ENCODE results near the gene ARHGAP28. TPM values are rescaled to one million over a fixed set of nuclear protein-coding genes. Genes with fewer than 3 reads are reported as not detected.

The ARHGAP28 gene
- total RNA-seq, 1 experiment from 2014 or later: 118 TPM

DNA sequence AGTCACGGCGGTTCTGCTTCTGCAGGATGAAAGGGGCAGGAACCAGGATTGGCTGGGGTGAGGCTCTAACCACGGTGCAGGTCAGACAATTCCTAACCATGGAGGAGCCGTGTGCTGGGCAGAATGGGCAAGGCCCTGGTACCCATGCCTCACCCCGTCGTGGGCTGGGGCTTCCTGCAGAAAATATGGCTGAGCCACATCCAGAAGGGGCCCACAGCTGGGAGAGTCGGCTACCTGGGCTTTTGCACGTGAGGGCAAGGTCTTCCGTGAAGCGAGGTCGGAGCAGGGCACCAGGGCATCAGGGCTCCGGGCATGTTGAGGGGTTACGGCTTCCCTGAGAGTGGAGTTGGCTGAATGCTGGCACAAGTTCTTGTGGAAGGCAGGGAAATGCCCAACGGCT, 147.8 kb downstream of the ARHGAP28 start:
- no TSS peak for BruUV-seq (replicated peaks)
- no peak overlapping the region for H3K4me3 Mint-ChIP-seq (ENCODE audit: unreplicated experiment)
- intact Hi-C loops (cut with micrococcal nuclease; ENCODE audit: unreplicated experiment): no loop called here
- Histone ChIP-seq H3K4me3 (ENCODE audit: low read depth, low read length) (no peak overlapping the region), H3K36me3 (ENCODE audit: control insufficient read depth, insufficient read depth, low read length) (no peaks in the 10 kb centered on the region), H3K27me3 (replicated peaks; ENCODE audit: control insufficient read depth, insufficient read depth, low read length) (no peaks in the 10 kb centered on the region), H3K9me3 (no peaks in the 10 kb centered on the region), H3K4me1 (no peaks in the 10 kb centered on the region)
- CTCF ChIA-PET: no interaction called here
- H3K36me3 Mint-ChIP-seq (ENCODE audit: insufficient read depth, unreplicated experiment): peaks cover 62% of the 10 kb centered on the region
- H3K27ac Mint-ChIP-seq (ENCODE audit: unreplicated experiment): no peak overlapping the region
- POLR2A ChIA-PET: no interaction called here
- no peaks in the 10 kb centered on the region for H3K4me1 Mint-ChIP-seq (ENCODE audit: low read depth, unreplicated experiment)
- no peaks in the 10 kb centered on the region for H3K9me3 Mint-ChIP-seq (ENCODE audit: unreplicated experiment)
- no peaks in the 10 kb centered on the region for H3K27me3 Mint-ChIP-seq (ENCODE audit: insufficient read depth, unreplicated experiment)
- DNase-seq: no peak
- TF ChIP-seq, protein P1, sequence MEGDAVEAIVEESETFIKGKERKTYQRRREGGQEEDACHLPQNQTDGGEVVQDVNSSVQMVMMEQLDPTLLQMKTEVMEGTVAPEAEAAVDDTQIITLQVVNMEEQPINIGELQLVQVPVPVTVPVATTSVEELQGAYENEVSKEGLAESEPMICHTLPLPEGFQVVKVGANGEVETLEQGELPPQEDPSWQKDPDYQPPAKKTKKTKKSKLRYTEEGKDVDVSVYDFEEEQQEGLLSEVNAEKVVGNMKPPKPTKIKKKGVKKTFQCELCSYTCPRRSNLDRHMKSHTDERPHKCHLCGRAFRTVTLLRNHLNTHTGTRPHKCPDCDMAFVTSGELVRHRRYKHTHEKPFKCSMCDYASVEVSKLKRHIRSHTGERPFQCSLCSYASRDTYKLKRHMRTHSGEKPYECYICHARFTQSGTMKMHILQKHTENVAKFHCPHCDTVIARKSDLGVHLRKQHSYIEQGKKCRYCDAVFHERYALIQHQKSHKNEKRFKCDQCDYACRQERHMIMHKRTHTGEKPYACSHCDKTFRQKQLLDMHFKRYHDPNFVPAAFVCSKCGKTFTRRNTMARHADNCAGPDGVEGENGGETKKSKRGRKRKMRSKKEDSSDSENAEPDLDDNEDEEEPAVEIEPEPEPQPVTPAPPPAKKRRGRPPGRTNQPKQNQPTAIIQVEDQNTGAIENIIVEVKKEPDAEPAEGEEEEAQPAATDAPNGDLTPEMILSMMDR (IDR thresholded peaks at IDR 0.05; ENCODE audit: insufficient read depth in 1 of 2, low read depth in 1 of 2, low read length in 1 of 2, severe bottlenecking in 1 of 2, unreplicated experiment in 1 of 2): no peak

DNA sequence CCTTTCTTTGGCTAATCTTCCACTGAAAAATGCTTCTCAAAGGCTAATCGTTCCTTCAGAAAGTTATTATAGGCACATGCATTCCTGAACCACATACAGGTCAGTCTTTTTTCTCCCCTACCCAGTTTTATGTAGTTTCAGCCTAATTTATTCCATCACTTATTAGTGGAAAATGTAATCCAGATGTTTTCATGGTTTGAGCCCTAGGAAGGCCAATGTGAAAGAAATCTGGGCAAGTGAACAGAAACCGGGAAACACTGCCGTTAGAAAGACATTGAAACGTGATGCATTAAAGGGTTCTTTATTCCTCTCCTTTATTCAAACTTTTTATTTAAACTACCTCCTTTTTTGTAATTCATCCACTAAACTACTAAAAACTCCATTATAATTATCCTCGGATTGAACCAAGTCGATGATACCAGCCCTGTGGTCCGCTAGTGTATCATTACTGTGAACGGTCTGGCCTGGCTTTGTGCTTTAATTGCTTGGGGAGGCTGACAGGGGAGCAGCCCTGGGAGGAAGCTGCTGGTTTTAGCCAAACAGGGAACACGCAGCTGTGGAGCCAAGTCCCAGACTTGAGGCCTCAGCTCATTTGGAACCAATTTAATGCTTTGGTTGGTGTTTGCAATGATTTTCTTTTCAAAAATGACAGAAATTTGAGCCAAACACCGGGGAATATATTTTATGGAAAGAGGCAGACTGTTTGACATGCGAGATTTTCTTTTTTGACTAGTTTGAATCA, 149.2 kb downstream of the ARHGAP28 start:
- Mint-ChIP-seq H3K27ac (ENCODE audit: unreplicated experiment) (no peak overlapping the region), H3K27me3 (ENCODE audit: insufficient read depth, unreplicated experiment) (no peaks in the 10 kb centered on the region), H3K4me1 (ENCODE audit: low read depth, unreplicated experiment) (no peaks in the 10 kb centered on the region), H3K36me3 (ENCODE audit: insufficient read depth, unreplicated experiment) (peaks cover 66% of the 10 kb centered on the region), H3K4me3 (ENCODE audit: unreplicated experiment) (no peak overlapping the region), H3K9me3 (ENCODE audit: unreplicated experiment) (no peaks in the 10 kb centered on the region)
- BruUV-seq (replicated peaks): no TSS peak
- ChIA-PET POLR2A (no interaction called here), CTCF (no interaction called here)
- no peak for DNase-seq
- H3K27me3 ChIP-seq (replicated peaks; ENCODE audit: control insufficient read depth, insufficient read depth, low read length): no peaks in the 10 kb centered on the region
- H3K4me3 ChIP-seq (ENCODE audit: low read depth, low read length): no peak overlapping the region
- no peaks in the 10 kb centered on the region for H3K4me1 ChIP-seq
- TF ChIP-seq, protein P1 (IDR thresholded peaks at IDR 0.05; ENCODE audit: insufficient read depth in 1 of 2, low read depth in 1 of 2, low read length in 1 of 2, severe bottlenecking in 1 of 2, unreplicated experiment in 1 of 2): no peak
- H3K36me3 ChIP-seq (ENCODE audit: control insufficient read depth, insufficient read depth, low read length): no peaks in the 10 kb centered on the region
- intact Hi-C loops (cut with micrococcal nuclease; ENCODE audit: unreplicated experiment): no loop called here
- H3K9me3 ChIP-seq: no peaks in the 10 kb centered on the region

DNA sequence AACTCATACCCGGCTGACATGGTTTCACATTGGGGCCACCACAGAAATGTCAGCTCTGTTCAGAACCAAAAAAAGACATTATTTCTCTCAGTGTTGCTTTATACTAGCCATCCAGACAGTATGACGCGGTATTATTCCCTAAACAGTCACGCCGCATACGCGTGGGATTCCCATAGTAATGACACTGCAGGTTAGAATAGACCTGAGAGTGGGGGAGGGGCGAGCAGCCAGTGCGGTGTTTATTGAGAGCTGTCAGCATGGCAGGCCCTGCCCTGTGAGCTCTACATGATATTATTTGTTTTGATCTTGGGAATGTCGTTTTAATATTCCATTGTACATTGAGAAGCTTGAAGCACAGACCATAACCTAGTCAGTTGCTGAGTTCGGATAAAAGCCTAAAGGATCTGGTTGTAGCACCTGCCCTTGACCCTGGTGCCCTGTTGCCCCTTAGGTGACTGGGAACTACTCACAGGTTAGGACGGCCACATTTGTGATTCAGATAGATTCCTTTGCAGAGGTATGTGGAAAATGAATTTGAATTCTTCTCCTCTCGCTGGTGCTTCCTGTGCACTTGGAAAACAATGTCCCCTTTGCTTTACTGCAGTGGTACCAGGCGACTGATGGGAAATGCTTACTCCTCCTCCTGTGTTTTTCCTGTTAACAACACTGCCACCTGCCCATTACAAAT, 150.1 kb downstream of the ARHGAP28 start:
- H3K36me3 Mint-ChIP-seq (ENCODE audit: insufficient read depth, unreplicated experiment): peaks cover 75% of the 10 kb centered on the region

More for the DNA sequence above, 150.1 kb downstream of the ARHGAP28 start:
- intact Hi-C loops (cut with micrococcal nuclease; ENCODE audit: unreplicated experiment): loop anchor here (10.0 kb wide), 1 partner anchor 115 kb away; no protein-coding TSS in a partner anchor
- TF ChIP-seq, protein P1 (IDR thresholded peaks at IDR 0.05; ENCODE audit: insufficient read depth in 1 of 2, low read depth in 1 of 2, low read length in 1 of 2, severe bottlenecking in 1 of 2, unreplicated experiment in 1 of 2): no peak
- ChIA-PET POLR2A (no interaction called here), CTCF (no interaction called here)
- BruUV-seq (replicated peaks): no TSS peak
- no peaks in the 10 kb centered on the region for H3K36me3 ChIP-seq (ENCODE audit: control insufficient read depth, insufficient read depth, low read length)
- H3K4me3 ChIP-seq (ENCODE audit: low read depth, low read length): no peak overlapping the region
- no peaks in the 10 kb centered on the region for H3K4me1 ChIP-seq
- Mint-ChIP-seq H3K9me3 (ENCODE audit: unreplicated experiment) (no peaks in the 10 kb centered on the region), H3K4me1 (ENCODE audit: low read depth, unreplicated experiment) (no peaks in the 10 kb centered on the region), H3K4me3 (ENCODE audit: unreplicated experiment) (no peak overlapping the region), H3K27me3 (ENCODE audit: insufficient read depth, unreplicated experiment) (no peaks in the 10 kb centered on the region), H3K27ac (ENCODE audit: unreplicated experiment) (no peak overlapping the region)
- no peaks in the 10 kb centered on the region for H3K27me3 ChIP-seq (replicated peaks; ENCODE audit: control insufficient read depth, insufficient read depth, low read length)
- no peaks in the 10 kb centered on the region for H3K9me3 ChIP-seq
- no peak for DNase-seq

All from Caco-2 (cell line).